ENCODE measurements around the gene GAL3ST2. TPM values are rescaled to one million over a fixed set of nuclear protein-coding genes. Genes with fewer than 3 reads are reported as not detected.
A peak's percentile ranks its signal among the peaks of the same experiment; 100 is the strongest.

The GAL3ST2 gene
- total and polyA plus RNA-seq, 4 experiments from 2014 or later, result 0.14 to 0.39 TPM; not detected in 2

GRCh38 chr2:241773511-241774418 lies 2.9 kb upstream of the GAL3ST2 start:
- Histone ChIP-seq H3K27me3 (ENCODE audit: insufficient read depth, low read length) (no peaks in the 10 kb centered on the region), H3K4me1 (ENCODE audit: insufficient read depth, low read length) (peaks cover 20% of the 10 kb centered on the region), H3K36me3 (ENCODE audit: insufficient read depth, low read length) (no peaks in the 10 kb centered on the region), H3K27ac (ENCODE audit: low read depth, low read length) (no peak overlapping the region), H3K9me3 (ENCODE audit: control insufficient read depth in 1 of 2, low read length in 2 of 2) (no peaks in the 10 kb centered on the region), H3K4me3 (ENCODE audit: low read length in 2 of 2) (no peak overlapping the region)
- H3K27ac Mint-ChIP-seq, result no peak overlapping the region
- POLR2A ChIA-PET (ENCODE audit: partially characterized antibody), result interaction anchor here (1.0 to 1.8 kb wide), 3 partner anchors 10 to 95 kb away, joined by 3 to 14 read pairs (median 4); partner anchors contain the start of gene RTP5
- H3K36me3 Mint-ChIP-seq, result no peaks in the 10 kb centered on the region
- DNase-seq, result peak in 1 of 5 donors; percentile 30
- CTCF ChIA-PET (ENCODE audit: partially characterized antibody), result interaction anchor here (1.0 to 1.9 kb wide), 3 partner anchors 11 to 35 kb away, joined by 3 to 7 read pairs (median 3); no protein-coding TSS in a partner anchor
- no peaks in the 10 kb centered on the region for H3K9me3 Mint-ChIP-seq
- H3K4me1 Mint-ChIP-seq, result peaks cover 6 to 21% (median 10%) of the 10 kb centered on the region in 4 donors
- no peak overlapping the region for H3K4me3 Mint-ChIP-seq
- intact Hi-C loops (cut with micrococcal nuclease), result no loop called here
- no peaks in the 10 kb centered on the region for H3K27me3 Mint-ChIP-seq

DNA sequence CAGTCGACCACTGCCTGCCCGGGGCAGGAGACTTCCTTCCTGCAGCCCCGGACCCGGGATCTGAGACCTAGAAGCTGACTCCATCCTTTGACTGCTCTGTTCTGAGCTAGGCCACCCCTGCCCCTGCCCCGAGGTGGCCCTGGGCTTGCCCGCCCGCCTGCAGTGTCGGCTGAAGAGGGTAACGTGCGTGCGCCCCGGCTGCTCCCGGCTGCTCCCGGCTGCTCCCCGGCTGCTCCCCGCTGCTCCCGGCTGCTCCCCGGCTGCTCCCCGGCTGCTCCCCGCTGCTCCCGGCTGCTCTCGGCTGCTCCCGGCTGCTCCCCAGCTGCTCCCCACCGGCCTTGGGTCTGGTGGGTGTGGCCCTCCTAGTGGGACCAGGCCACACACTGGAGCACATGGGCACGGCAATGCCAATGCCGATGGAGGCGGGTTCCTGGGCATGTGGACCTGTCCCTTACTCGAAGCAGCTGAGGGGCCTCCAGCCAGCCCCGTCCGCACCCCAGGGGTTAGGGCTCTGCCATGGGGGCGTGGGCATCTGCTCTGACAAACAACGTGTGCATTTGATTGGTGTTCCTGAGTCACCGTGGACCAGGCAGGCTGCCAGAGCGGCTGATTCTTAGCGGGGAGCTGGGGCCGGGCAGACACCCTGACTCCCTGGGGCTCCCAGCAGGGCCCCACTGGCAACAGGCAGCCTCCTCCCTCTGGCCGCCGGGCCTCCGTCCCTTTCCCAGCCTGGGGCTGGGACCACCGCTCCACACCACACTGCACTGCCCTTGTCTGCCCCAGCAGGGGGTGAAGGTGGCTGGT lies 2.0 kb upstream of the GAL3ST2 start:
- no peak overlapping the region for H3K4me3 ChIP-seq (ENCODE audit: low read length in 2 of 2)
- no peak overlapping the region for H3K27ac ChIP-seq (ENCODE audit: low read depth, low read length)
- no peaks in the 10 kb centered on the region for H3K9me3 ChIP-seq (ENCODE audit: control insufficient read depth in 1 of 2, low read length in 2 of 2)
- H3K36me3 ChIP-seq (ENCODE audit: insufficient read depth, low read length), result no peaks in the 10 kb centered on the region
- Mint-ChIP-seq H3K9me3 (no peaks in the 10 kb centered on the region), H3K27ac (no peak overlapping the region), H3K27me3 (no peaks in the 10 kb centered on the region), H3K36me3 (no peaks in the 10 kb centered on the region), H3K4me1 (peaks cover 6 to 21% (median 10%) of the 10 kb centered on the region in 4 donors), H3K4me3 (no peak overlapping the region)
- peak in 1 of 5 donors; percentile 23 for DNase-seq
- no peaks in the 10 kb centered on the region for H3K27me3 ChIP-seq (ENCODE audit: insufficient read depth, low read length)
- ChIA-PET CTCF (ENCODE audit: partially characterized antibody) (no interaction called here), POLR2A (ENCODE audit: partially characterized antibody) (interaction anchor here (1.7 kb wide), 1 partner anchor 11 kb away, joined by 14 read pairs; no protein-coding TSS in a partner anchor)
- intact Hi-C loops (cut with micrococcal nuclease), result no loop called here
- H3K4me1 ChIP-seq (ENCODE audit: insufficient read depth, low read length), result peaks cover 20% of the 10 kb centered on the region

DNA sequence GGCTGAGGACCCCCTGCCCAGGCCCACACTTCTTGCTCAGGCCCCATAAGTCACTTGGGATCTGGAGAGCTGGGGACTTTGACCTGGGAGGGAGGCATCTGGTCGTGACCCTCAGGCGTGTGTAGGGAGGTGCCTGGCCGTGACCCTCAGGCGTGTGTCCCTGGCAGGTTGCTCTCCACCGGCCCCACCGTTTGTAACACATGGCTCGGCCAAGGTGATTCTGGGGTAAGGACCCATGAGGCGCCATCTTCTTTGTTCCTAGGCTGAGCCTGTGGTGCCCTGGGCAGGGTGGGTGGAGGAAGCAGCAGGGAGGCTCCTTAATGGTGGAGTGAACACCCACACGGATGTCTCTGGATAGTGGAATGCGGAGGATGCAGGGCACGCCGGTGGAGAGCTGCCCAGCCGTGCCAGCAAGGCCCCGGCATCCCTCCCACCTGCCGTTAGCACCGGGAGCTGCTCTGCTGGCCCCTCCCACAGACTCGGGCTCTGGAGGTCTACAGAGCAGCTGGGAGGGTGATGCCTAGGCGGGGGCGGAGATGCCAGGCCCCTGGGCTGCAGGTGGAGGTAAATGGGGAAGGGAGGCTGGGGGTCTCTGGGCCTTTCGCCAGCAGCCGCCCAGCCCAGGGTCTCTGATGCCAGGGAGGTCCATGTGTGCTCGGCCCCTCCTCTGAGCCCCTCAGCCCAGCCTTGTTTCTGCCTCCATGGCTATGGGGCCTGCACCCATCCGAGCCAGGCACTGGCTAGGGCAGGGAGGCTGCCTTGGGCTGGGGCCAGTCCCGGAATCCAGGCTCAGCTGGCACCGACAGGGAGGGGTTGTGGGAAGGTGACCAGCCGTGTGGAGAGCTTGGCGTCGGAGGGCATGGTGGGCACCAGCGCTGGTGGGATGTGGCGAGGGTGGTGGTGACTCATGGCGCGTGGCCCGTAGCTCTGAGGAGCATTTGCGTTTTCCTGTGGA lies 1.1 kb upstream of the GAL3ST2 start:
- Mint-ChIP-seq H3K4me3 (no peak overlapping the region), H3K36me3 (no peaks in the 10 kb centered on the region), H3K27me3 (no peaks in the 10 kb centered on the region), H3K27ac (no peak overlapping the region), H3K4me1 (peaks cover 6 to 21% (median 10%) of the 10 kb centered on the region in 4 donors), H3K9me3 (peaks cover 0 to under 1% (median 0%) of the 10 kb centered on the region in 8 donors)
- Histone ChIP-seq H3K9me3 (ENCODE audit: control insufficient read depth in 1 of 2, low read length in 2 of 2) (no peaks in the 10 kb centered on the region), H3K27me3 (ENCODE audit: insufficient read depth, low read length) (no peaks in the 10 kb centered on the region), H3K36me3 (ENCODE audit: insufficient read depth, low read length) (no peaks in the 10 kb centered on the region), H3K27ac (ENCODE audit: low read depth, low read length) (no peak overlapping the region), H3K4me3 (ENCODE audit: low read length in 2 of 2) (no peak overlapping the region), H3K4me1 (ENCODE audit: insufficient read depth, low read length) (peaks cover 20% of the 10 kb centered on the region)
- ChIA-PET POLR2A (ENCODE audit: partially characterized antibody) (interaction anchor here (1.3 kb wide), 1 partner anchor 12 kb away, joined by 4 read pairs; no protein-coding TSS in a partner anchor), CTCF (ENCODE audit: partially characterized antibody) (no interaction called here)
- DNase-seq, result peak in 1 of 5 donors; percentile 25
- intact Hi-C loops (cut with micrococcal nuclease), result no loop called here

DNA sequence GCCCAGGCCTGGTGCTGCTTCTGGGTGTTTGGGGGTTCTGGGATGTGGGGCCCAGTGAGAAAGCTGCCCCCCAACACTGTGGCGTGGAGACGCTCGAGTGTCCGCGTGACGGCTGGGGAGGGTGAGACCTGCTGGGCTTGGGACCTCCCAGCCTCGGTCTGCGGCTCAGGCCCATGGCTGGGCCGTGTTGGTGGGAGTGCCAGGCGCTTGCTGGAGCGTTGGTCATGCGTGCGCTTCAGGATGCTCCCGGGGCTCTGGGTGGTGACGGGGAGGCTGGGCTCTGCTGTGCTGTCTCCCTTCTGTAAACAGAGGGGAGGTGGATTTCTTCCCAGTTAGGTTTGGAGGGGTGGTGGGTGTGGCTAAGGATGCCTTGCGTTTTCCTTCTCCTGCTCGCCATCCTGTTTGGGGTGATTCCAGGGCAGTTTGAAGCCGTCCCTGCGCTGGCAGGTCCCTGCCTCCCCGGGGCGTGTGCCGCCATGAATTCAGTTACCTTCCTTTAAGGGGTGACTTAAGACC lies 606 bp downstream of the GAL3ST2 start:
- ChIA-PET CTCF (ENCODE audit: partially characterized antibody) (no interaction called here), POLR2A (ENCODE audit: partially characterized antibody) (no interaction called here)
- H3K9me3 ChIP-seq (ENCODE audit: control insufficient read depth in 1 of 2, low read length in 2 of 2), result no peaks in the 10 kb centered on the region
- H3K36me3 ChIP-seq (ENCODE audit: insufficient read depth, low read length), result no peaks in the 10 kb centered on the region
- H3K27me3 ChIP-seq (ENCODE audit: insufficient read depth, low read length), result no peaks in the 10 kb centered on the region
- H3K4me3 ChIP-seq (ENCODE audit: low read length in 2 of 2), result no peak overlapping the region
- H3K4me1 ChIP-seq (ENCODE audit: insufficient read depth, low read length), result peaks cover 13% of the 10 kb centered on the region
- no peaks in the 10 kb centered on the region for H3K36me3 Mint-ChIP-seq
- intact Hi-C loops (cut with micrococcal nuclease), result no loop called here
- peaks cover under 1 to 10% (median 5%) of the 10 kb centered on the region in 4 donors for H3K4me1 Mint-ChIP-seq
- no peaks in the 10 kb centered on the region for H3K27me3 Mint-ChIP-seq
- H3K4me3 Mint-ChIP-seq, result no peak overlapping the region
- peaks cover 0 to 9% (median 0%) of the 10 kb centered on the region in 8 donors for H3K9me3 Mint-ChIP-seq
- DNase-seq, result no peak
- H3K27ac ChIP-seq (ENCODE audit: low read depth, low read length), result no peak overlapping the region
- no peak overlapping the region for H3K27ac Mint-ChIP-seq

DNA sequence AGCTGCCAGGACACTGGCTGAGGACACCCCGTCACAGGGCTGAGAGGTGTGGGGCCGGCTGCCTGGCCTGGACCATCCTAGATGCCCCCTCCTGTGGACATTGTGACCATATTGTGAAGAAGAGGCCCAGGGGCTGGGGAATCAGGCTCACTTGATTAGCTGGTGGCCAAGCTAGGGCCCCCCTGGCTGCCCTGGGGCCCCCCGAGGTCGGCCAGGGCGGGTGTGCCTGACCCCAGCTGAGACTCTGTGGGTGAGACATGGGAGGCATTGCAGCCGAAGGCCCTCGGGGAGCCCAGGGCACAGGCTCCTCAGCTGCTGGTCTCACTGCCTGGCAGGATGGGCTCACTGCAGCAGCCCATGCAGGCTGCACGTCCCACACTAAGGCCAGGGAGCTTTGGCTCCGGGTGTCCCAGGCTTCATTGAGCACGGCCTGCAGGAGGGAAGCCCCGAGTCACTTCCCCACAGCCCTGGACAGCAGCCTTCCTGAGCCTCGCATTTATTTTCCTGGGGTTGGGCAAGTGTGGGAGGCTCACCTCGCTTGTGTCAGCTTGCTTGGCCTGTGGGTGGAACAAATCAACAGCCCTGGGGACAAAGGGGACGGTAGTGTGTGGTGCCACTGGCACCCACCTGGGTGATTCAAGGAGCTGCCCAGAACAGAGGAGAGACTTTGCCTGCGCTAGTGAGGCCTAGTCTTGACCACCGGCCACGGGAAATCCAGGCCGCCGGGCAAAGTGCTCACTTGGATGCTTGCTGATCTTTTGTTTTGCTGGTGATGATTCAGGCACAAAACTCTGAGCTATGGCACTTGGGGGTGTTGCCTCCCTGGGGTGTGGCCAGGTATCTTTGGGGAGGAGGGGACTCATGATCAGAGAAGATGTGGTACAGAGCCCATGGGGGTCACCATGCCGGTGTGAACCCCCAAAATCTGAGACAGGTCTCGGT lies 1.3 kb downstream of the GAL3ST2 start:
- intact Hi-C loops (cut with micrococcal nuclease), result no loop called here

More for the DNA sequence above, 1.3 kb downstream of the GAL3ST2 start:
- H3K27me3 Mint-ChIP-seq, result no peaks in the 10 kb centered on the region
- H3K4me1 Mint-ChIP-seq, result peaks cover 0 to 3% (median 1%) of the 10 kb centered on the region in 4 donors
- H3K4me3 Mint-ChIP-seq, result no peak overlapping the region
- no peak overlapping the region for H3K27ac ChIP-seq (ENCODE audit: low read depth, low read length)
- H3K4me1 ChIP-seq (ENCODE audit: insufficient read depth, low read length), result peaks cover 7% of the 10 kb centered on the region
- DNase-seq, result peak in 1 of 5 donors; percentile 19
- H3K36me3 Mint-ChIP-seq, result no peaks in the 10 kb centered on the region
- POLR2A ChIA-PET (ENCODE audit: partially characterized antibody), result interaction anchor here (0.9 kb wide), 1 partner anchor 15 kb away, joined by 3 read pairs; no protein-coding TSS in a partner anchor
- H3K27ac Mint-ChIP-seq, result no peak overlapping the region
- CTCF ChIA-PET (ENCODE audit: partially characterized antibody), result no interaction called here
- no peaks in the 10 kb centered on the region for H3K9me3 ChIP-seq (ENCODE audit: control insufficient read depth in 1 of 2, low read length in 2 of 2)
- peaks cover 0 to 9% (median 0%) of the 10 kb centered on the region in 8 donors for H3K9me3 Mint-ChIP-seq
- no peak overlapping the region for H3K4me3 ChIP-seq (ENCODE audit: low read length in 2 of 2)
- no peaks in the 10 kb centered on the region for H3K36me3 ChIP-seq (ENCODE audit: insufficient read depth, low read length)
- no peaks in the 10 kb centered on the region for H3K27me3 ChIP-seq (ENCODE audit: insufficient read depth, low read length)
